Activated T-helper 1 cell treated with anti-CD3 and anti-CD28 coated beads, Interleukin-2, amount 50 U/mL, for 16 hours (primary cell): ENCODE data around the gene SF3A2.

Source experiments
- DNase-seq, 2 donors: peaks; one replicate each; pipeline ENCODE4 v3.0.0-alpha.2; 2020; ENCODE audit warnings: low read depth in 1 of 2, low spot score in 1 of 2

Gene SF3A2

DNA sequence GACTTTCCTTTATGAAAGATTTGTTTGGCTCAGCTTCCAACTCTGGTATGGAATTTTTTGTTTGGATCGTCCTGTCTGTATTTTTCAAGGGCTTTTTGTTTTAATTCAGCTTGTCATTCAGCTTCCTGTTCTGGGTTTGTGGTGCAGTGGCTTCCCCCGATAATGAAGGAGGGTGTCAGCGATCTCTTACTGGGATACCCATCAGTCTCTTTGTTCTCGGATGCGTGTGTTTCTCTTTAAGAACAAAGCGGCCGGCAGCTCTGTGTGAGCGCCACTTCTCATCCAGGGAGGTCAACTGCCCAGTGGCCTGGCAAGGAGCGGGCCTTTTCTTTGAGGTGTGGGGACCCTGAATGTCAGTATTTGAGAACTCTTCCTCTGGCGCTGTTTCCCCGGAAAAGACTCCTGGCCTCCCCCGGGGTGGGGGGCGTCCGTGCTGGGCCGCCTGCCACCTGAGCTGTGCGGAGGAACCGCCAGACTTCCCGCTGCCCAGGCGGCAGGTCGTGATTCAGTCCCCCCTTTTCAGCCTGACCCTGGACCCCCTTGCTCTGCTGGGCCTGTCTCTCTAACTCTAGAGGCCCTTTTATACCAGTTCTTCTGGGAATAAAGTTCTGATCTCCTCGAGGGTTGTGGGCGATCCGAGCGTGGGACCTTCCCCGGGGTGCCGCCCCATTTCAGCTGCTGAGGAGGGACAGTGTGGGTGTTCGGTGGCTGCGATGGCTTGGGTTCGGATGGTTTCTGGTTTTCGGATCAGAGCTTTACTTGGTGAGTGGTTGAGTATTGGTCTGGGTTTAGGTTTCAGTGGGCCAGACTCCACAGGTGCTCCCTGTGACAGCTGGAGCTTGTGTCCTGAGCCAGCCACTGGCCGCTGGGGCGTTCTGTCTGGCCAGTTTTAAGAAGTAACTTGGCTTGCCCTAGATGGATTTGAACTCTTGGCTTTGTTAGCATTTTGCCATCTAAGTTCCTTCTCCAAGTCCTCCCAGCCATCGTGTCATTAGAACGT is 3.4 kb downstream of the SF3A2 start:
- no peak for DNase-seq

DNA sequence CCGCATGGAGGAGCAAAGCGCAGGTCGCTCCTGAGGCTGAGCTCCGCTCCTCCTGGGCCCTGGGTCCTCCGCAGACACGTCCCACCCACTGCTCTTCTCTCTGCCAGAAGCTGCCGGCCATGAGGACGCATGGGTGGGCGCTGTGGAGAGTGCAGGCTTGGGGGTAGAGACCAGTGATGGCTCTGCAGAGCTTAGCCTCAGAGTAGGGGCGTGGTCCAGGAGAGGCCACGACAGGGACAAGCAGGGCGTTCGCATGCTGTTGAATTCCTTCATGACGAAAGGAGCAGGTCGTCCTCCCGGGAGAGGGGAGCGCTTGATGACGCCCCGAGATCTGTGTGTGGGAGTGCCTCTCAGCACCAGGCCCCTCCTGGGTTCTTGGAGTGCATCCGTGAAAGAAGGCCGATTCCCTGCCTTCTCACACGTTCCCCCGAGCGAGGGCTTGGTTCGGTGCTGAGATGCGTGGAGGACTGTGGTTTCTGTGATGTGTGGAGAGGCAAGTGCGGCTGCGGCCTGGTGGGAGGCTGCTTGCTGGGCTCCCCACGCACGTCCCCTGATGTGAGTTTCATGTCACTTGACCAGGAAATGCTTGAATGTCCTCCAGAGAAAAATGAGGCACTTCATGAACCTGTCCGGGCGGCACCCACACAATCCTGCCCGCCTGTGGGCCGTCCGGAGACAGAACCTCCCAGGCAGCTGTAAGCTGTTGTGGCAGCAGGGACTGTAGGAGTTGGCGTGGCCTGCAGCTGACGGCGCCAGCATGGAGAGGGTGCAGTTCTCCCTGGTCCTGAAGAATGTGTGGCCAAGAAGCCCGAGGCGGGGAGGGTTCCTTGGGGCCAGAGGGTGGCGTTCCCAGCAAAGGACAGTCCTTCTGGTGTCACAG is 4.5 kb downstream of the SF3A2 start:
- DNase-seq, result no peak

DNA sequence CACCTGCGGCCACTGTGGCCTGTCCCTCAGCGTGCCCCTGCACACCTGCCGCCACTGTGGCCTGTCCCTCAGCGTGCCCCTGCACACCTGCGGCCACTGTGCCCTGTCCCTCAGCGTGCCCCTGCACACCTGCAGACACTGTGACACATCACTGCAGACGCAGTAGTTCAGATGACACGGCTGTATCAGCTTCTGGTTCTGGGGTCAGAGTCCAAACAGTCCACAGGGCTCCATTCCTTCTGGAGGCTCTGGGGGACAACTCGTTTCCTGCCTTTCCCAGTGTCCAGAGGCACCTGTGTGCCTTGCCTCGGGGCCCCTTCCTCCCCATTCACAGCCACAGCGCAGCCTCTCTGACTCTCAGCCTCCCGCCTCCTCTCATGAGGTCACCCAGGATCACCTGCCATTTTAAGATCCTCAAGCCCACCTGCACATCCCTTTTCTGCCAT is 5.5 kb downstream of the SF3A2 start:
- no peak for DNase-seq

DNA sequence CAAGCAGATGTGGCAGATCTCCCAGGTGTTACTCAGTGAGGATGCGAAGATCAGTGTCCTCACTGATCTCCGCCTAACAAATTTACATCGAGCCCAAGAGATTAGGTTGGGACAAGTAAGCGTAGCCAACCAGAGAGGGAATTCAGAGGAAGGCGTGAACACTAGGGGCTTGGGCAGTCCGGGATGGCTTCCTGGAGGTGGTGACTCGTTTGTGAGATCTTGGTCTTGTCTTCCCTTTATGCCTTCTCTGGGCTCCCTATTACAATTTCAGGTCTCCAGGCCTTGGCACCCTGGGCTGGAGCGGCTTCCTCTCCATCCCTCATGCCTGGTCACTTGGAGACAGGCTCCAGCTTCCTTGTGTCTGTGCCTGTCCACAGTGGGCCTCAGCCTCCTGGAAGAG is 6.2 kb downstream of the SF3A2 start:
- DNase-seq, result no peak

DNA sequence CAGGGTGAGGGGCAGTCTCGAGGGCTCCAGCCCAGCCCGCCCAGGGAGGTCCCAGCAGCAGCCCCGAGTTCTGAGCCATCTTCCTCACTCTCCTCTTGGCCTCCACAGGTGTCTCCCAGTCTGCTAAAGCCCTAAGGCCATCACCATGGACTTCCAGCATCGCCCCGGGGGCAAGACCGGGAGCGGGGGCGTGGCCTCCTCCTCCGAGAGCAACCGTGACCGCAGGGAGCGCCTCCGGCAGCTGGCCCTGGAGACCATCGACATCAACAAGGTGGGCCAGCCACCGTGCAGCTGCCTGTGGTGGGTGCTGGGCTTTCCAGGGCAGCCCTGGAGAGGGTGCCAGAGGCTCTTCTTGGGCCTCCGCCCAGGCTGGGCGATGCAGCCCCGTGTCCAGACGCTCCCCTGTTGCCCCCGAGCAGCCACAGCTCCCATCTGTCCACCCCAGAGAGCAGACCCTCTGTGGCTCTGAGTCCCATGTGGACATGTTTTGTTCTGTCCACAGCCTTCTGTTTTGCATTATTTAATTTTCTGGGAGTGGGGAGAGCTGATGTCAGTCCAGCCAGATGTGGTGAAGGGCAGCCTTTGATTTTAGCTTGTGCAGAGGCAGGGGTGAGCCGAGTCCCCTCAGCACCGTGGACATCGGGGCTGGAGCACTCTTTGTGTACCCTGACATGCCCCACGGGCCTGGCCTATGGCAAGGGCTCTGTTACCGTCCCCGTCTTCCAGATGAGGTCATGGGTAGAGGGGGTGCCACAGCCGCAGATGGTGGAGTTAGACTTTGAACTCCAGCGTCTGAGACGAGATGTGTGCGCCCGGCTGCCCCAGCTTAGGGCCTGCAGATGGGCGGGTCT is 6.9 kb downstream of the SF3A2 start:
- no peak for DNase-seq

DNA sequence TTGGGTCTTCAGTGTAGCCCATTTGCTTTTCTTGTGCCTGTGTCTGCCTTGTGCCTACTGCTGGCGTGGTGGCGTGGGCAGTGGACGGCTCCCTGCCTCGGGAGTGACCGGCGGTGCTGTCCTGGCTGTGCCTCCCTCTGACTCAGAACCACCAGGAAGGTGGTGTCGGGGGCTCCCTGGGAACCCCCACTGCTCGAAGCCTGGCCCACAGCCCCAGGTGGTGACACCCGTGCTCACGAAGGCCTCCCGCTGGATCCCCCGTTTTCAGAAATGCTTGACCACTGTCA is 7.4 kb downstream of the SF3A2 start:
- no peak for DNase-seq

DNA sequence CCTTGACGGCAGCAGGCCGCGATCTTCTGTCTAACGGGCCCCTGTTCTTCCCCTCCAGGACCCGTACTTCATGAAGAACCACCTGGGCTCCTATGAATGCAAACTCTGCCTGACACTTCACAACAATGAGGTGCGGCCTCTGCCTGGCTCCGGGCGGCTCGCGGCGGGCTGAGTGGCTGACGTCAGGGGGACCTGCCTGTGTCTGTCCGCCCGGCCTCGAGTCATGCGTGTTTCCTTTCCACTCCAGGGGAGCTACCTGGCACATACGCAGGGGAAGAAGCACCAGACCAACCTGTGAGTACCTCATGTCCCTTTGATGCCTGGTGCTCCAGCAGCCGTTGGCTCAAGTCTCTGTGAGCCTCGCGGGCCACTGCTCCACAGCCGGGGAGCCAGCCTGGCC is 7.9 kb downstream of the SF3A2 start:
- DNase-seq, result no peak

DNA sequence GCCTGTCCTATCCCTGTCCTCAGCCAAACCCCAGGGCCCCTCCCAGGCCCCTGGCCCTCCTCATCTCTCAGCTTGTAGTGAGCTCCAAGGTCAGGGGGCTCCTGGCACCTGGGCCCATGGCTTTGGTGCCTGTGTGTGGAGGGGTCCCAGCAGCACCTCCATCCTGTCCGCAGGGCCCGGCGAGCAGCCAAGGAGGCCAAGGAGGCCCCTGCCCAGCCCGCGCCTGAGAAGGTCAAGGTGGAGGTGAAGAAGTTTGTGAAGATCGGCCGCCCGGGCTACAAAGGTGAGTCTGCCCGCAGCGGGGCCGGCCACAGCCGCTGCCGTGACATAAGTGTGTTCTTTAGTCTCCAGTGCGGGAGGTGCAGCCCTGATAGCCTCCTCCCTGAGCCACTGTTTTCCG is 8.6 kb downstream of the SF3A2 start:
- DNase-seq, result no peak

DNA sequence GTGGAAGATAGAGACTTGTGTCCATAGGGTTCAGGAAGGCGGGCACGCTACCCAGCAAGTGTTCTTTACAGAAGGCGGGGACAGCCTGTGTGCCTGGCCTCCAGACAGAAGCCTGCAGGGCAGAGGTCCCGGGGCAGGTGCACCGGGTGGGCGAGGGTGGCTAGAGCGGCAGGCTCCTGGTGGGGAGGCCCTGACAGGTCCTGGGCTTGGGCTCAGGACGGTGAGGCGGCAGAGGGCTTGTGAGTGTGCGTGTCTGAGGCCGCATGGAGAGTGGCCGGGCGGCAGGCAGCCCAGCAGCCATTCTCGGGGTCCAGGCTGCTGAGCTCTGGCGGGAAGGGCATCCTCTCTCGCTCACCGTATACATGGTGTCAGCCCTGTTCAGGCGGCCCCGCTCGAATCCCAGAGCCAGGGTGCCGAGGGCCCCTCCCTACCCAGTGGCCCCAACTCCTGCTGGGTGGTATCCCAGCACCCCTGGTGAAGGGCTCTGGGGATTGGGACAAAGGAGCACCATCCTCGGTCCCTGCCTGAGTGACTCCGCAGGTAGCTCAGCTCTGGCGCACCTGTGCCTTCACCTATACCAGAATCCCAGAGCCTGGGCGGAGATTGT is 9.5 kb downstream of the SF3A2 start:
- DNase-seq, result no peak

DNA sequence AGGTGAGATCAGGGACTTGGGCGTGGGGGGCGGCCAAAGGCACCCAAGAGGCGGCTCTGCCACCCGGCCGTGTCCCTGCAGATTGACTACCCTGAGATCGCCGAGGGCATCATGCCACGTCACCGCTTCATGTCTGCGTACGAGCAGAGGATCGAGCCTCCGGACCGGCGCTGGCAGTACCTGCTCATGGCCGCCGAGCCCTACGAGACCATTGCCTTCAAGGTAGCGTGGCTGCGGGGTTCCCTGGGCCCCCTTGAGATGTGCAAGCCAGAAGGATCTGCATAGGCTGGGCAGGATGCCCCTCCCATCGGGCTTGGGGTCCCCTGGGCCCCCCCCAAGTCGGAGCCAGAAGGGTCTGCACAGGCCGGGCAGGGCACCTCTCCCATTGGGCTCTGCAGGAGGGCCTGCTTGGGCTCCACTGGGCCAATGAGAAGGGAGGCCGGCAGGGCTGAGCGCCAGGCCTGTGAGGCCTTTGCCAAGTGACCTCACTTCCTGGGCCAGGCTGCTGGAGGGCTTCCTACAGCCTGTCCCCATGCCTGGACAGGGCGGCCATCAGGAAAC is 10.3 kb downstream of the SF3A2 start:
- DNase-seq, result no peak

DNA sequence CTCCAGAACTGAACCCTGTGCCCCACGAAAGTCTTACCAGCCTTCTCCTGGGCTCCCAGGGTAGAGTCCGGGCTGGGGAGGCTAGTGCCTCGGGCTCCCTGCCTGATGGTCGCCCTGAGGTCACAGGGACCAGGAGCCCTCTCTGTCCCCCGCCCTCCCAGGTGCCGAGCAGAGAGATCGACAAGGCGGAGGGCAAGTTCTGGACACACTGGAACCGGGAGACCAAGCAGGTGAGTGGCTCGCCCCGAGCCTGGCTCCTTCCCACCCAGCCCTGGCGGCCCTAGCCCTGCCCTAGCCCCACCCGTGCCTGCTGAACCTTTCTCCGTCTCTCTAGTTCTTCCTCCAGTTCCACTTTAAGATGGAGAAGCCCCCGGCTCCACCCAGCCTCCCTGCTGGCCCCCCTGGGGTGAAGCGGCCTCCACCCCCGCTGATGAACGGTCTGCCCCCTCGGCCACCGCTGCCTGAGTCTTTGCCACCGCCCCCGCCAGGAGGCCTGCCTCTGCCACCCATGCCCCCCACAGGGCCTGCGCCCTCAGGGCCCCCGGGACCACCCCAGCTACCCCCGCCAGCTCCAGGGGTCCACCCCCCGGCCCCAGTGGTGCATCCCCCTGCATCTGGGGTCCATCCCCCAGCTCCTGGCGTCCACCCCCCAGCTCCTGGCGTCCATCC is 10.9 kb downstream of the SF3A2 start:
- DNase-seq, result no peak

DNA sequence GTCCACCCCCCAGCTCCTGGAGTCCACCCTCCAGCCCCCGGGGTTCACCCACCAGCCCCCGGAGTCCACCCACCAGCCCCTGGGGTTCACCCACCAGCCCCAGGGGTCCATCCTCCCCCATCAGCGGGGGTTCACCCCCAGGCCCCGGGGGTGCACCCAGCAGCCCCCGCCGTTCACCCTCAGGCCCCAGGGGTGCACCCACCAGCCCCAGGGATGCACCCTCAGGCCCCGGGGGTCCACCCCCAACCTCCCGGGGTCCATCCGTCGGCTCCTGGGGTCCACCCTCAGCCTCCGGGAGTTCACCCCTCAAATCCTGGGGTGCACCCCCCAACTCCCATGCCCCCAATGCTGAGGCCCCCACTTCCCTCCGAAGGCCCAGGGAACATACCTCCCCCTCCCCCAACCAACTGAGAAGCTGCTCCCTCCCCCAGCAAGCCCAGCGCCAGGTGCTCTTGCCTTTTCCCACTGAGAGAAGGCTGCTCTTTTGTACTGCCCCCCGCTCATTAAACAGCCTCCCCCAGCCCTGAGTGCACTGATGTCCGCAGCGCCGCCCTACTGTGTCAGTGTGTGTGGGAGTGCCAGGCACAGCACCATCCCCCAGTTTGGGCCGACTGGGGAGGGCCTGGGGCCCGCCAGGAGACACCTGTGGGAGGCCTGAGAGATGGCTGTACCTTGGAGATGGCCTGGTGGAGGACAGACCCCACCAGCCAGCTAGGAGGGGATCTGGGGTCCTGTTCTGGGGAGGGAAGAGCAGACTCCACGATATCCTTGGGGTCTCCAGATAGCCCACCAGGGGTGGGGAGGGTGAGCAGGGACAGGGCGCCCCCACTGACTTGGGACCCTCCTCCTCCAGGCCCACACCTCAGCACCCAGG is 11.7 kb downstream of the SF3A2 start:
- no peak for DNase-seq

DNA sequence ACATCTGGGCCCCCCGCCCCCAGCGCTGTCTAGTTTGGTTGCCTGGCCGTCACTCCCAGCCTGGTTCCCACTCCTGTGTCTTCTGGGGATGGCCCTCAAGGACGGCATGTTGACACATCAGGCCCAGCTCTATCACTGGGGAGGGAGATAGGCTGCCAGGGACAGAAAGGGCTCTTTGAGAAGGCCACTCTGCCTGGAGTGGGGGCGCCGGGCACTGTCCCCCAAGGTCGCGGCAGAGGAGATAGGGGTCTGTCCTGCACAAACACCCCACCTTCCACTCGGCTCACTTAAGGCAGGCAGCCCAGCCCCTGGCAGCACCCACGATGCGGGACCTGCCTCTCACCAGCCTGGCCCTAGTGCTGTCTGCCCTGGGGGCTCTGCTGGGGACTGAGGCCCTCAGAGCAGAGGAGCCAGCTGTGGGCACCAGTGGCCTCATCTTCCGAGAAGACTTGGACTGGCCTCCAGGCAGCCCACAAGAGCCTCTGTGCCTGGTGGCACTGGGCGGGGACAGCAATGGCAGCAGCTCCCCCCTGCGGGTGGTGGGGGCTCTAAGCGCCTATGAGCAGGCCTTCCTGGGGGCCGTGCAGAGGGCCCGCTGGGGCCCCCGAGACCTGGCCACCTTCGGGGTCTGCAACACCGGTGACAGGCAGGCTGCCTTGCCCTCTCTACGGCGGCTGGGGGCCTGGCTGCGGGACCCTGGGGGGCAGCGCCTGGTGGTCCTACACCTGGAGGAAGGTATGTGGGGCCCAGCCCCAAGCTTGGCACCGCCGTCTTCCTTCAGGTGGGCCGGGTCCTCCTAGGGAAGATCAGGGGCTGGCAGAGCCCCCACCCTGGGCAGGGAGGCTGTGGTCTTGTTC is 12.6 kb downstream of the SF3A2 start, which contains the start of gene AMH:
Gene AMH (plus strand): TSS at position 314 of the 857 bp plus-strand sequence. CDS start 10 bp downstream, at position 324.
- DNase-seq, result no peak

DNA sequence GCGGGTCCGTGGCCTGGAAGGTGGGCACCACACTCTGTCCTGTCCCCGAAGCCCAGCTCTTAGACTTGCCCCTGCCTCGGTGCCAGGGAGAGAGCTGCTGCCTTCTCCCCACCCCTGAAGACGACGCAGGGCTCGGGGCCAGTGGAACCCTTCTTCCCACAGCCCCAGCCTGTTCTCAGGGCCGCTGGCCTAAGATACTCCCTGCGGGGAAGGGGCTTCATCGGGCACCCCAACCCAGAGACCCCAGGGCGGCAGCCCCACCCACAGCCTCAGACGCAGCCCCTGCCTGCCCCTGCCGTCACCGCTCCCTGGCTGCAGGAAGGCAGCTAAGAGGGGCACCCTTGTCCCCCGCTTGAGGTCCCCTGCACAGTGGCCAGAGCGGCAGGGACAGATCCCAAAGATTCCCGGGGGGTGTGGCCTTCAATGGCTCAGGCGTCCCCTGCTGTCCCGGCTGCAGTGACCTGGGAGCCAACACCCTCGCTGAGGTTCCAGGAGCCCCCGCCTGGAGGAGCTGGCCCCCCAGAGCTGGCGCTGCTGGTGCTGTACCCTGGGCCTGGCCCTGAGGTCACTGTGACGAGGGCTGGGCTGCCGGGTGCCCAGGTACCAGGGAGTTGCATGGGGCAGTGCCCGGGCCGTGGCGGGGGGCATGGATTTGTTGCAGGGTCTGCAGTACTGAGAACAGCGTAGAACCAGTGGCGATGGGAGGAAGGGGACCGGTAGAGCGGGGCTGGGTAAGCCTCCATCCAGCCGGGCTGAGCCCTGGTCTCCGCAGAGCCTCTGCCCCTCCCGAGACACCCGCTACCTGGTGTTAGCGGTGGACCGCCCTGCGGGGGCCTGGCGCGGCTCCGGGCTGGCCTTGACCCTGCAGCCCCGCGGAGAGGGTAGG is 13.5 kb downstream of the SF3A2 start:
- DNase-seq, result no peak

DNA sequence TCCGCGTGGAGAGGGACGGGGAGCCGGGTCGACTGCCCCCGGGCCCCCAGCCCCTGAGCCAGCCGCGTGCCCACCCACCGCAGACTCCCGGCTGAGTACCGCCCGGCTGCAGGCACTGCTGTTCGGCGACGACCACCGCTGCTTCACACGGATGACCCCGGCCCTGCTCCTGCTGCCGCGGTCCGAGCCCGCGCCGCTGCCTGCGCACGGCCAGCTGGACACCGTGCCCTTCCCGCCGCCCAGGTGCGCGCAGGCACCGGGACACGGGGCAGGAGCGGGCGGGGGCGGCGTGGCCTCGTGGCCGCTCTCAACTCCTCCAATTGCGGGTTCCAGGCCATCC is 14.1 kb downstream of the SF3A2 start:
- DNase-seq, result no peak

DNA sequence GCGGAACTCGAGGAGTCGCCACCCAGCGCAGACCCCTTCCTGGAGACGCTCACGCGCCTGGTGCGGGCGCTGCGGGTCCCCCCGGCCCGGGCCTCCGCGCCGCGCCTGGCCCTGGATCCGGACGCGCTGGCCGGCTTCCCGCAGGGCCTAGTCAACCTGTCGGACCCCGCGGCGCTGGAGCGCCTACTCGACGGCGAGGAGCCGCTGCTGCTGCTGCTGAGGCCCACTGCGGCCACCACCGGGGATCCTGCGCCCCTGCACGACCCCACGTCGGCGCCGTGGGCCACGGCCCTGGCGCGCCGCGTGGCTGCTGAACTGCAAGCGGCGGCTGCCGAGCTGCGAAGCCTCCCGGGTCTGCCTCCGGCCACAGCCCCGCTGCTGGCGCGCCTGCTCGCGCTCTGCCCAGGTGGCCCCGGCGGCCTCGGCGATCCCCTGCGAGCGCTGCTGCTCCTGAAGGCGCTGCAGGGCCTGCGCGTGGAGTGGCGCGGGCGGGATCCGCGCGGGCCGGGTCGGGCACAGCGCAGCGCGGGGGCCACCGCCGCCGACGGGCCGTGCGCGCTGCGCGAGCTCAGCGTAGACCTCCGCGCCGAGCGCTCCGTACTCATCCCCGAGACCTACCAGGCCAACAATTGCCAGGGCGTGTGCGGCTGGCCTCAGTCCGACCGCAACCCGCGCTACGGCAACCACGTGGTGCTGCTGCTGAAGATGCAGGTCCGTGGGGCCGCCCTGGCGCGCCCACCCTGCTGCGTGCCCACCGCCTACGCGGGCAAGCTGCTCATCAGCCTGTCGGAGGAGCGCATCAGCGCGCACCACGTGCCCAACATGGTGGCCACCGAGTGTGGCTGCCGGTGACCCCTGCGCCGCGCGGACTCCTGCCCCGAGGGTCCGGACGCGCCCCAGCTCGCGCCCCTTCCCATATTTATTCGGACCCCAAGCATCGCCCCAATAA is 14.8 kb downstream of the SF3A2 start:
- DNase-seq, result no peak
